HG02970 (cell line): ENCODE measurements around the gene TBCB.

Experiments
- ATAC-seq: cut with Tn5 transposase; IDR thresholded peaks from one replicate; pipeline ENCODE4 v1.9.1; 2021; ENCODE audit warnings: mild to moderate bottlenecking, moderate library complexity, moderate number of reproducible peaks; ENCODE audit not compliant: unreplicated experiment, low FRiP score

TBCB gene

GRCh38 chr19:36100476-36100875 lies 14.8 kb upstream of the TBCB start:
- no peak for ATAC-seq

GRCh38 chr19:36101550-36102327 lies 13.5 kb upstream of the TBCB start:
- no peak for ATAC-seq

GRCh38 chr19:36103040-36103626 lies 12.1 kb upstream of the TBCB start:
- ATAC-seq: no peak

GRCh38 chr19:36103842-36104552 lies 11.3 kb upstream of the TBCB start:
- no peak for ATAC-seq

- ATAC-seq: no peak
These were observed 8.8 kb upstream of the TBCB start for GRCh38 chr19:36106441-36106840.

- no peak for ATAC-seq
These were observed 8.3 kb upstream of the TBCB start for GRCh38 chr19:36106991-36107390.

- ATAC-seq: no peak
These were observed 6.6 kb upstream of the TBCB start for GRCh38 chr19:36108684-36109083.

- no peak for ATAC-seq
These were observed 4.6 kb upstream of the TBCB start, which contains the start of gene OVOL3 for GRCh38 chr19:36110487-36111199. Gene OVOL3, plus strand, starts transcription at chr19:36111143. Its CDS starts 60 bp downstream, at chr19:36111203.

GRCh38 chr19:36111200-36111539 lies 4.1 kb upstream of the TBCB start:
- ATAC-seq: no peak

- ATAC-seq: no peak
These were observed 2.6 kb upstream of the TBCB start for GRCh38 chr19:36112678-36113077.

GRCh38 chr19:36113425-36113824 lies 1.8 kb upstream of the TBCB start:
- ATAC-seq: no peak

- ATAC-seq: no peak
These were observed 1.2 kb upstream of the TBCB start for GRCh38 chr19:36113894-36114720.

- peak; percentile 85 for ATAC-seq
These were observed 381 bp upstream of the TBCB start, which contains the start of gene POLR2I for GRCh38 chr19:36114721-36115452. Gene POLR2I, minus strand, starts transcription at chr19:36114875. Its CDS starts 19 bp downstream, at chr19:36114856.

GRCh38 chr19:36116344-36116637 lies 1.0 kb downstream of the TBCB start:
- ATAC-seq: no peak

GRCh38 chr19:36120092-36120983 lies 5.1 kb downstream of the TBCB start:
- no peak for ATAC-seq

- ATAC-seq: no peak
These were observed 5.7 kb downstream of the TBCB start for GRCh38 chr19:36120984-36121358.

GRCh38 chr19:36121486-36122124 lies 6.3 kb downstream of the TBCB start:
- ATAC-seq: no peak

- no peak for ATAC-seq
These were observed 10.3 kb downstream of the TBCB start for GRCh38 chr19:36125557-36125956.
